Activated CD8-positive, alpha-beta memory T cell treated with anti-CD3 and anti-CD28 coated beads, Interleukin-2, amount 50 U/mL, for 4 hours (primary cell): ENCODE results near the gene RFT1.
A peak's percentile ranks its signal among the peaks of the same experiment; 100 is the strongest.

Experiments
- DNase-seq: peaks from one replicate; pipeline ENCODE4 v3.0.0-alpha.2; 2020

RFT1 gene

GRCh38 chr3:53084310-53085001, 45.8 kb downstream of the RFT1 start:
- no peak for DNase-seq

- DNase-seq = no peak
Measured at GRCh38 chr3:53083949-53084309, 46.3 kb downstream of the RFT1 start.

- DNase-seq = no peak
Measured at GRCh38 chr3:53083521-53083920, 46.7 kb downstream of the RFT1 start.

GRCh38 chr3:53082736-53083135, 47.5 kb downstream of the RFT1 start:
- no peak for DNase-seq

GRCh38 chr3:53081318-53081717, 48.9 kb downstream of the RFT1 start:
- DNase-seq = no peak

- no peak for DNase-seq
Measured at GRCh38 chr3:53080612-53081205, 49.5 kb downstream of the RFT1 start.

- DNase-seq = no peak
Measured at GRCh38 chr3:53079791-53080555, 50.3 kb downstream of the RFT1 start.

- DNase-seq = no peak
Measured at GRCh38 chr3:53079147-53079546, 51.1 kb downstream of the RFT1 start.

GRCh38 chr3:53078656-53079055, 51.6 kb downstream of the RFT1 start:
- DNase-seq = no peak

- no peak for DNase-seq
Measured at GRCh38 chr3:53077476-53078220, 52.6 kb downstream of the RFT1 start.

- no peak for DNase-seq
Measured at GRCh38 chr3:53075743-53076140, 54.5 kb downstream of the RFT1 start.

GRCh38 chr3:53074761-53075742, 55.2 kb downstream of the RFT1 start:
- no peak for DNase-seq

GRCh38 chr3:53074366-53074696, 55.9 kb downstream of the RFT1 start:
- DNase-seq = no peak

- DNase-seq = no peak
Measured at GRCh38 chr3:53073553-53074365, 56.5 kb downstream of the RFT1 start.

GRCh38 chr3:53072653-53073552, 57.3 kb downstream of the RFT1 start:
- peak; percentile 88 for DNase-seq

GRCh38 chr3:53071882-53072431, 58.3 kb downstream of the RFT1 start:
- no peak for DNase-seq

GRCh38 chr3:53069422-53070068, 60.7 kb downstream of the RFT1 start:
- no peak for DNase-seq

- DNase-seq = no peak
Measured at GRCh38 chr3:53068176-53068575, 62.1 kb downstream of the RFT1 start.

GRCh38 chr3:53067567-53067966, 62.7 kb downstream of the RFT1 start:
- DNase-seq = no peak
